ENCODE data around the gene NAE1. TPM values are rescaled to one million over a fixed set of nuclear protein-coding genes. Genes with fewer than 3 reads are reported as not detected.
"Not testable (repeated sequence)": the region's sequence is repeated elsewhere in the genome, so short reads cannot be mapped to it uniquely, and the experiment has no call there.

The NAE1 gene
- total and polyA plus RNA-seq, 5 donors from 2014 or later = 68.1 to 89.1 (median 85.1) TPM

DNA sequence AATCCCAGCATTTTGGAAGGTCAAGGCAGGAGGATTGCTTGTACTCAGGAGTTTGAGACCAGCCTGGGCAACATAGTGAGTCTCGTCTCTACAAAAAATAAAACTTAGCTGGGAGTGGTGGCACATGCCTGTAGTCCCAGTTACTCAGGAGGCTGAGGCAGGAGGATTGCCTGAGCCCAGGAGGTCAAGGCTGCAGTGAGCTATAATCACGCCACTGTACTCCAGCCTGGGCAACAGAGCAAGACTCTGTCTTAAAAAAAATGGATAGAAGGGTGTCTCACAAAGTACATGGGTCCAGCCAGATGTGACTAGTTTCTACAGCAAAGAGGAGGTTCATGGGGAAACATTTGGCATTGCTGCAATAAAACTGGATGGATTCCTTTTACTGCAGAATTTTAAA, 40.6 kb upstream of the NAE1 start:
- not testable (repeated sequence) for ATAC-seq (ENCODE audit: low read depth in 2 of 2); H3K27ac Mint-ChIP-seq; H3K27me3 ChIP-seq (ENCODE audit: control insufficient read depth, insufficient read depth, low read length); H3K9me3 Mint-ChIP-seq; H3K27me3 Mint-ChIP-seq; H3K4me3 ChIP-seq (ENCODE audit: low read depth, low read length); H3K9me3 ChIP-seq (ENCODE audit: control insufficient read depth in 2 of 2, low read length in 2 of 2); H3K27ac ChIP-seq (ENCODE audit: insufficient read depth, low read length, poor library complexity, severe bottlenecking); H3K4me1 ChIP-seq (ENCODE audit: control insufficient read depth, insufficient read depth, low read length, poor library complexity, severe bottlenecking); DNase-seq; H3K36me3 Mint-ChIP-seq; H3K36me3 ChIP-seq (ENCODE audit: control insufficient read depth, insufficient read depth, low read length)
- Mint-ChIP-seq H3K4me1 (peaks cover 4 to 22% (median 15%) of the 10 kb centered on the region in 4 donors), H3K4me3 (peak overlapping the region in 2 of 4 donors; percentile 9 to 83)

DNA sequence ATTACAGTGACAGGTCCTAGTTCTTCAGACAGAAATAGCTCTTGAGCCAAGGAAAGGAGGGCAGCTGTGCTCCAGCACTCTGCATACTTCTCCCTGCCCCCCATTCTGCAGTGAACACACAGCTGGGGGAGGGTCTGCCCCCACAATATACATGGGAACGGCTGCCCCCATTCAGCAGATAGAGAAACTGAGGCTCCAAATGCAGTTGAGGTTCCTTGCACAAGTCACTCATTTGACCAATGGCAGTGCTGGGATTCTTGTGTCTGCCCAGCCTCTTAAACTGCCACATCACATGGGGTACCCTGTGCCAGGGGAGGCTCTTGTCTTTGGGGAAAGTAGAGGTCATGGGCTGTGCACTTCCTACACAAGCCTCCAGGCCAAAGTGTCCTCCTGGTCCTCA, 38.6 kb upstream of the NAE1 start:
- Mint-ChIP-seq H3K27ac (no peak overlapping the region), H3K27me3 (no peaks in the 10 kb centered on the region), H3K4me3 (no peak overlapping the region), H3K4me1 (peaks cover 4 to 18% (median 13%) of the 10 kb centered on the region in 4 donors), H3K36me3 (no peaks in the 10 kb centered on the region), H3K9me3 (peaks cover 0 to 2% (median 0%) of the 10 kb centered on the region in 7 donors)
- ATAC-seq (ENCODE audit: low read depth in 2 of 2) (no peak), DNase-seq (no peak)
- no peaks in the 10 kb centered on the region for H3K9me3 ChIP-seq (ENCODE audit: control insufficient read depth in 2 of 2, low read length in 2 of 2)
- H3K27me3 ChIP-seq (ENCODE audit: control insufficient read depth, insufficient read depth, low read length) = no peaks in the 10 kb centered on the region
- H3K27ac ChIP-seq (ENCODE audit: insufficient read depth, low read length, poor library complexity, severe bottlenecking) = no peak overlapping the region
- H3K4me1 ChIP-seq (ENCODE audit: control insufficient read depth, insufficient read depth, low read length, poor library complexity, severe bottlenecking) = peaks cover 9% of the 10 kb centered on the region
- no peak overlapping the region for H3K4me3 ChIP-seq (ENCODE audit: low read depth, low read length)
- H3K36me3 ChIP-seq (ENCODE audit: control insufficient read depth, insufficient read depth, low read length) = no peaks in the 10 kb centered on the region

DNA sequence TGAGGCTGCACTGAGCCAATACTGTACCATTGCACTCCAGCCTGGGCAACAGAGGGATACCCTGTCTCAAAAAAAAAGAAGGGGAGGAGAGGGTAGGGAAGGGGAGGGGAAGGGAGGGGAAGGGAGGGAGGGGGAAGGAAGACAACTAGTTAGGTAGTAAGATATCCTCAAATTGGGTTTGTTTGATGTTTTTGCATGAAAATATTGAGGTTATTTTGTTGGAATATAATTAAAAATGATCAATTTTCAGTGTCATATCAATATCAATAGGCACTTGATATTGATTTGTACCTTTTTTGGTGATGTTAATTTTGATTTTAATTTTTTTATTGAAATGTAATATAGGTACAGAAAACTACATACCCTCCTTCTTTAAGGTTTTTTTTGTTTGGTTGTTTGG, 32.9 kb upstream of the NAE1 start:
- Mint-ChIP-seq H3K27ac (no peak overlapping the region), H3K36me3 (no peaks in the 10 kb centered on the region), H3K9me3 (no peaks in the 10 kb centered on the region), H3K4me1 (peaks cover 0 to 5% (median 3%) of the 10 kb centered on the region in 4 donors), H3K27me3 (no peaks in the 10 kb centered on the region), H3K4me3 (no peak overlapping the region)
- ATAC-seq (ENCODE audit: low read depth in 2 of 2) = no peak
- Histone ChIP-seq H3K4me3 (ENCODE audit: low read depth, low read length) (no peak overlapping the region), H3K9me3 (ENCODE audit: control insufficient read depth in 2 of 2, low read length in 2 of 2) (no peaks in the 10 kb centered on the region), H3K36me3 (ENCODE audit: control insufficient read depth, insufficient read depth, low read length) (no peaks in the 10 kb centered on the region), H3K27ac (ENCODE audit: insufficient read depth, low read length, poor library complexity, severe bottlenecking) (no peak overlapping the region), H3K4me1 (ENCODE audit: control insufficient read depth, insufficient read depth, low read length, poor library complexity, severe bottlenecking) (no peaks in the 10 kb centered on the region), H3K27me3 (ENCODE audit: control insufficient read depth, insufficient read depth, low read length) (no peaks in the 10 kb centered on the region)
- no peak for DNase-seq

DNA sequence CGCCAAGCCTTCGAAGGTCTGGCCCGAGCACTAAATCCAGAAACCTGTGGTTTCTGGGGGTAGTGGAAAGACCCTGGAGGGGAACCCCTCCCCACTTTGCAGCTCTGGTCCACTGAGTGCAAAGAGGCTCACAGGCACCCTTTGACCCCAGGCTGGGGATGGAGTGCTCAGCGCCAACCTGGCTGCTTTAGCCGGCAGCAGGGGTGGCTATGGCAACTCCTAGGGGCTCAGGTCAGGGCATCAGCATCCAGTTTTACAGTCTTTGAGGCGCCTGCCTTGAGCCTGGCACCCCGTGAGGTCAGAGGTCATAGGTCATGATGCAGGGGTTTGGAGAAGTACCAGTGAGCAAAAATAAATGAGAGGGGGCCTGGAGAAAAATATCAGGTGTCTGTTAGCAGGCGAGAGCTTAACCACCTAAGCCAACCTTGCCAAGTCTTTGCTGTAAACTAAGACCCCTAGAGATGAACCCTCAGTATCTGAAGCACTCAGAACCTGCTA, 31.3 kb upstream of the NAE1 start:
- Mint-ChIP-seq H3K36me3 (no peaks in the 10 kb centered on the region), H3K27ac (peak overlapping the region in 1 of 3 donors; percentile 14), H3K27me3 (no peaks in the 10 kb centered on the region), H3K4me3 (no peak overlapping the region), H3K9me3 (no peaks in the 10 kb centered on the region), H3K4me1 (no peaks in the 10 kb centered on the region)
- no peak overlapping the region for H3K27ac ChIP-seq (ENCODE audit: insufficient read depth, low read length, poor library complexity, severe bottlenecking)
- H3K36me3 ChIP-seq (ENCODE audit: control insufficient read depth, insufficient read depth, low read length) = no peaks in the 10 kb centered on the region
- no peak for ATAC-seq (ENCODE audit: low read depth in 2 of 2)
- no peaks in the 10 kb centered on the region for H3K4me1 ChIP-seq (ENCODE audit: control insufficient read depth, insufficient read depth, low read length, poor library complexity, severe bottlenecking)
- no peaks in the 10 kb centered on the region for H3K27me3 ChIP-seq (ENCODE audit: control insufficient read depth, insufficient read depth, low read length)
- DNase-seq = no peak
- H3K9me3 ChIP-seq (ENCODE audit: control insufficient read depth in 2 of 2, low read length in 2 of 2) = no peaks in the 10 kb centered on the region
- H3K4me3 ChIP-seq (ENCODE audit: low read depth, low read length) = no peak overlapping the region

DNA sequence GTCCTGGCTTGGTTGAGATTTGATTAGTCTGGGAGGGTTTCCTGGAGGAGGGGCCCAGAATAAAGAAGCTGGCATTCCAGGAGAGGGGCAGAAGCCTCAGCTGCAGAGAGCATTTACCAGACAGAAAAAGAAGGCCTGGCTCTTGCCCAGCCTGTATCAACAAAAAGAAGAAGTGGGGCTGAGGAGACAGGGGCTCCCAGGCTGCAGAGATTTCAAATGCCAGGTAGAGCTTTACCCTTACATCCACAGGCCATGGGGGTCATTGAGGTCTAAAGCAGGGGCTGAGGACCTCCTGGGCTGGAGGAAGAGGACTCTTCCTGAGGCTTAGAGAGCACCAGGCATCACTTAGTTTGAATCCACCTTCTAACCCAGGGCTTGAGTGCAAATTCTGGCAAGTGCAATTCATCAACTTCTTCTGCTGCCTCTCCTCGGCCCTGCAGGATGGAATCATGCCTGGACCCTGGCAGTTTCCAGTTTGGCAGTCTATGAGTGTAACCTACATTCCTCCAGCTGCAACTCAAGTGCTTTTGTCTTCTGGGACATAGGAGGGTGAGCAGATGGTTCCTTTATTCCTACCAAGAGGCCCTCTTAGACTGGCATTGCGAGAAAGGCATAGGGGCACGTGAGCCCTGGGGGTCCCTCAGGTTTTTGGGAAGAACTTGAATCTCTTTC, 28.8 kb upstream of the NAE1 start:
- H3K36me3 Mint-ChIP-seq = no peaks in the 10 kb centered on the region
- DNase-seq (no peak), ATAC-seq (ENCODE audit: low read depth in 2 of 2) (no peak)
- Histone ChIP-seq H3K9me3 (ENCODE audit: control insufficient read depth in 2 of 2, low read length in 2 of 2) (no peaks in the 10 kb centered on the region), H3K27ac (ENCODE audit: insufficient read depth, low read length, poor library complexity, severe bottlenecking) (no peak overlapping the region), H3K4me1 (ENCODE audit: control insufficient read depth, insufficient read depth, low read length, poor library complexity, severe bottlenecking) (no peaks in the 10 kb centered on the region), H3K4me3 (ENCODE audit: low read depth, low read length) (no peak overlapping the region), H3K36me3 (ENCODE audit: control insufficient read depth, insufficient read depth, low read length) (no peaks in the 10 kb centered on the region), H3K27me3 (ENCODE audit: control insufficient read depth, insufficient read depth, low read length) (no peaks in the 10 kb centered on the region)
- no peaks in the 10 kb centered on the region for H3K9me3 Mint-ChIP-seq
- no peaks in the 10 kb centered on the region for H3K27me3 Mint-ChIP-seq
- H3K27ac Mint-ChIP-seq = no peak overlapping the region
- H3K4me3 Mint-ChIP-seq = no peak overlapping the region
- no peaks in the 10 kb centered on the region for H3K4me1 Mint-ChIP-seq

DNA sequence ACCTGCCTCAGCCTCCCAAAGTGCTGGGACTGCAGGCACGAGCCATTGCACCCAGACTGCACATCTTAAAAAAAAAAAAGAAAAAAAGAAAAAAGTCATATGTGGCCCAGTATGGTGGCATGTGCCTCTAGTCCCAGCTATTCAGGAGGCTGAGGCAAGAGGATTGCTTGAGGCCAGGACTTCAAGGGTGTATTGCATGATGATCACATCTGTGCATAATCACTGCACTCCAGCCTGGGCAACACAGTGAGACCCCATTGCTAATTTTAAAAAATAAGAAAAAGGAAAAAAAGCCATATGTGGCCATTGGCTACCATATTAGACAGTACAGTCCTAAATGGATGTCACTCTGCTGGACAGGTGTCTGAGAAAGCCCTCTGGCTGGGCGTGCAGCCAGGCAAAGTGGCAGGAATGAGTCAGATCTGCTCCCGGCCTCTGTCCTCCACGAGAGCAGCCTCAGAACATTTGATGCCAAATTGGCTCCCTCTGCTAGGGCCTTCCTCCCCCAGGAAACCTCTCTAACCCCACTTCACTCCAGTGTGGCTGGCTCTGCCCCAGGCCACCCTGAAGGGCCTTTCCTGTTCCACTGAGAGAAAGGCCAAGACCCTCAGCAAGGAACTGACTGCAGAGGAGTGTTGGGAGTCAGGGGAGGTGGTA, 28.1 kb upstream of the NAE1 start:
- Mint-ChIP-seq H3K27me3 (no peaks in the 10 kb centered on the region), H3K27ac (no peak overlapping the region), H3K4me3 (no peak overlapping the region), H3K4me1 (no peaks in the 10 kb centered on the region), H3K36me3 (no peaks in the 10 kb centered on the region), H3K9me3 (no peaks in the 10 kb centered on the region)
- Histone ChIP-seq H3K27me3 (ENCODE audit: control insufficient read depth, insufficient read depth, low read length) (no peaks in the 10 kb centered on the region), H3K27ac (ENCODE audit: insufficient read depth, low read length, poor library complexity, severe bottlenecking) (no peak overlapping the region), H3K4me3 (ENCODE audit: low read depth, low read length) (no peak overlapping the region), H3K36me3 (ENCODE audit: control insufficient read depth, insufficient read depth, low read length) (no peaks in the 10 kb centered on the region), H3K9me3 (ENCODE audit: control insufficient read depth in 2 of 2, low read length in 2 of 2) (no peaks in the 10 kb centered on the region), H3K4me1 (ENCODE audit: control insufficient read depth, insufficient read depth, low read length, poor library complexity, severe bottlenecking) (no peaks in the 10 kb centered on the region)
- DNase-seq (no peak), ATAC-seq (ENCODE audit: low read depth in 2 of 2) (no peak)

DNA sequence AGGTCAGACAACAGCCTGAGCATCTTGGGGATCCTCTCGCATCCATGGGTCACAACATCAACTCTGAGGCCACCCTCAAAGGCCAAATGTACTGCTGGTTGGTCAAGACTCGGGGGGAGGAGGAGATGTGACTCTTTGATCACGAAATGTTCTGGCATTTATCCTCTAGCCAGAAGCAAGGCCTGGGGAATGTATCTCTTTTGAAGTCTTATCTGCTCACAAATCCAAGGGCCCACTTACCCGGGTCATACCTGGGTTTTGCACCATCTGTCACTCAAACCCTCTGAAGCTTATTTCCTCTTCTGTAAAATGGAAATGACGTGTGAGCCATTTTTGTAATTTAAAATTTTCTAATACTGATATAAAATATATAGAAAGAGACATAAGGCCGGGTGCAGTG, 26.7 kb upstream of the NAE1 start:
- no peaks in the 10 kb centered on the region for H3K9me3 ChIP-seq (ENCODE audit: control insufficient read depth in 2 of 2, low read length in 2 of 2)
- no peaks in the 10 kb centered on the region for H3K36me3 ChIP-seq (ENCODE audit: control insufficient read depth, insufficient read depth, low read length)
- no peak overlapping the region for H3K27ac ChIP-seq (ENCODE audit: insufficient read depth, low read length, poor library complexity, severe bottlenecking)
- H3K4me1 Mint-ChIP-seq = no peaks in the 10 kb centered on the region
- no peaks in the 10 kb centered on the region for H3K27me3 Mint-ChIP-seq
- no peaks in the 10 kb centered on the region for H3K27me3 ChIP-seq (ENCODE audit: control insufficient read depth, insufficient read depth, low read length)
- DNase-seq (no peak), ATAC-seq (ENCODE audit: low read depth in 2 of 2) (no peak)
- no peak overlapping the region for H3K4me3 ChIP-seq (ENCODE audit: low read depth, low read length)
- no peak overlapping the region for H3K27ac Mint-ChIP-seq
- no peaks in the 10 kb centered on the region for H3K9me3 Mint-ChIP-seq
- H3K4me3 Mint-ChIP-seq = no peak overlapping the region
- H3K4me1 ChIP-seq (ENCODE audit: control insufficient read depth, insufficient read depth, low read length, poor library complexity, severe bottlenecking) = no peaks in the 10 kb centered on the region
- no peaks in the 10 kb centered on the region for H3K36me3 Mint-ChIP-seq

DNA sequence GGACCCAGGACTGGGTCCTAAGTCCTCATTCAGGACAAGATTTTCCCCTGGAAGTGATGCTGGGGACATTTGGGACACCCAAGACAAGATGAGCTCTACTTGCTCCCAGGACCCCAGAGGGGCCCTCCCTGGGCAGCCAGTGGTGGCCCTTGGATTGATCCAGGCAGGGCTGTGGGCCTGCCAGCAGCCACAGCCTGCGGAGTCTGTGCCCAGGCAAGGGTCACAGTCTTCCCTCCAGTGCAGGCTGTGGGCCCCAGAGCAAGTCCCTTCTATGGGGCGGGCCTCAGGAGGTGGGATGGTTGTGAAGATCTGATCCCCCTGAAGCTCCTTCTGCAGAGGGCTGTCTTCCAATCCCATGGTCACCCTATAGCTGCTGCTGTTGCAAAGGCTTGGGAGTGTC, 26.0 kb upstream of the NAE1 start:
- no peaks in the 10 kb centered on the region for H3K9me3 Mint-ChIP-seq
- DNase-seq (no peak), ATAC-seq (ENCODE audit: low read depth in 2 of 2) (no peak)
- H3K4me3 Mint-ChIP-seq = no peak overlapping the region
- no peaks in the 10 kb centered on the region for H3K27me3 Mint-ChIP-seq
- H3K27ac Mint-ChIP-seq = peak overlapping the region in 1 of 3 donors; percentile 22
- no peaks in the 10 kb centered on the region for H3K36me3 ChIP-seq (ENCODE audit: control insufficient read depth, insufficient read depth, low read length)
- H3K4me1 Mint-ChIP-seq = no peaks in the 10 kb centered on the region
- H3K27ac ChIP-seq (ENCODE audit: insufficient read depth, low read length, poor library complexity, severe bottlenecking) = no peak overlapping the region
- no peaks in the 10 kb centered on the region for H3K4me1 ChIP-seq (ENCODE audit: control insufficient read depth, insufficient read depth, low read length, poor library complexity, severe bottlenecking)
- H3K36me3 Mint-ChIP-seq = no peaks in the 10 kb centered on the region
- H3K9me3 ChIP-seq (ENCODE audit: control insufficient read depth in 2 of 2, low read length in 2 of 2) = no peaks in the 10 kb centered on the region
- H3K4me3 ChIP-seq (ENCODE audit: low read depth, low read length) = no peak overlapping the region
- H3K27me3 ChIP-seq (ENCODE audit: control insufficient read depth, insufficient read depth, low read length) = no peaks in the 10 kb centered on the region
